Measurements from ENCODE around the gene IL6ST.
"Not testable (repeated sequence)": the region's sequence is repeated elsewhere in the genome, so short reads cannot be mapped to it uniquely, and the experiment has no call there.

Gene IL6ST

GRCh38 chr5:56003679-56004078 lies 8.9 kb upstream of the IL6ST start:
- no peak overlapping the region for H3K4me2 ChIP-seq (ENCODE audit: low read length)
- TF ChIP-seq CTCF (IDR thresholded peaks at IDR 0.05; ENCODE audit: low read length), result no peak
- TF ChIP-seq EZH2 (IDR thresholded peaks at IDR 0.05; ENCODE audit: borderline replicate concordance, low read length), result no peak
- H2AFZ ChIP-seq (ENCODE audit: low read length), result no peak overlapping the region
- no peaks in the 10 kb centered on the region for H3K27me3 ChIP-seq (ENCODE audit: insufficient read depth, low read length)
- H3K9ac ChIP-seq (ENCODE audit: low read length), result no peak overlapping the region
- H3K4me1 ChIP-seq (ENCODE audit: insufficient read depth, low read length, severe bottlenecking), result no peaks in the 10 kb centered on the region
- H3K4me3 ChIP-seq (ENCODE audit: low read depth, low read length, poor library complexity, severe bottlenecking), result no peak overlapping the region
- no peaks in the 10 kb centered on the region for H3K79me2 ChIP-seq (ENCODE audit: insufficient read depth, low read length)
- no peak overlapping the region for H3K27ac ChIP-seq (ENCODE audit: low read depth, low read length, poor library complexity, severe bottlenecking)
- no peaks in the 10 kb centered on the region for H4K20me1 ChIP-seq (ENCODE audit: insufficient read depth, low read length)
- H3K9me3 ChIP-seq (ENCODE audit: low read length), result 0 out of 2 replicates have a peak, but pooled peaks cover 3% of the 10 kb centered on the region
- no peaks in the 10 kb centered on the region for H3F3A ChIP-seq (ENCODE audit: insufficient read depth, low read length)
- no peaks in the 10 kb centered on the region for H3K36me3 ChIP-seq (ENCODE audit: insufficient read depth, low read length)
- no peaks in the 10 kb centered on the region for H3K9me2 ChIP-seq (ENCODE audit: low read depth, low read length)

- H3K4me1 ChIP-seq (ENCODE audit: insufficient read depth, low read length, severe bottlenecking), result no peaks in the 10 kb centered on the region
- no peak overlapping the region for H3K4me2 ChIP-seq (ENCODE audit: low read length)
- no peak overlapping the region for H3K27ac ChIP-seq (ENCODE audit: low read depth, low read length, poor library complexity, severe bottlenecking)
- no peaks in the 10 kb centered on the region for H3K79me2 ChIP-seq (ENCODE audit: insufficient read depth, low read length)
- H3K9me2 ChIP-seq (ENCODE audit: low read depth, low read length), result no peaks in the 10 kb centered on the region
- no peaks in the 10 kb centered on the region for H3K36me3 ChIP-seq (ENCODE audit: insufficient read depth, low read length)
- TF ChIP-seq EZH2 (IDR thresholded peaks at IDR 0.05; ENCODE audit: borderline replicate concordance, low read length), result no peak
- no peak for TF ChIP-seq CTCF (IDR thresholded peaks at IDR 0.05; ENCODE audit: low read length)
- no peaks in the 10 kb centered on the region for H3F3A ChIP-seq (ENCODE audit: insufficient read depth, low read length)
- no peak overlapping the region for H3K4me3 ChIP-seq (ENCODE audit: low read depth, low read length, poor library complexity, severe bottlenecking)
- no peaks in the 10 kb centered on the region for H4K20me1 ChIP-seq (ENCODE audit: insufficient read depth, low read length)
- H3K9ac ChIP-seq (ENCODE audit: low read length), result no peak overlapping the region
- no peaks in the 10 kb centered on the region for H3K27me3 ChIP-seq (ENCODE audit: insufficient read depth, low read length)
- no peak overlapping the region for H2AFZ ChIP-seq (ENCODE audit: low read length)
- H3K9me3 ChIP-seq (ENCODE audit: low read length), result 0 out of 2 replicates have a peak, but pooled peaks cover 3% of the 10 kb centered on the region
Measured at GRCh38 chr5:56003179-56003578, 8.4 kb upstream of the IL6ST start.

- H3F3A ChIP-seq (ENCODE audit: insufficient read depth, low read length), result no peaks in the 10 kb centered on the region
- no peak overlapping the region for H3K9ac ChIP-seq (ENCODE audit: low read length)
- H3K36me3 ChIP-seq (ENCODE audit: insufficient read depth, low read length), result no peaks in the 10 kb centered on the region
- no peak overlapping the region for H2AFZ ChIP-seq (ENCODE audit: low read length)
- H3K9me2 ChIP-seq (ENCODE audit: low read depth, low read length), result no peaks in the 10 kb centered on the region
- 0 out of 2 replicates have a peak, but pooled peaks cover 3% of the 10 kb centered on the region for H3K9me3 ChIP-seq (ENCODE audit: low read length)
- no peaks in the 10 kb centered on the region for H3K27me3 ChIP-seq (ENCODE audit: insufficient read depth, low read length)
- no peaks in the 10 kb centered on the region for H3K79me2 ChIP-seq (ENCODE audit: insufficient read depth, low read length)
- H3K27ac ChIP-seq (ENCODE audit: low read depth, low read length, poor library complexity, severe bottlenecking), result no peak overlapping the region
- no peaks in the 10 kb centered on the region for H4K20me1 ChIP-seq (ENCODE audit: insufficient read depth, low read length)
- H3K4me1 ChIP-seq (ENCODE audit: insufficient read depth, low read length, severe bottlenecking), result no peaks in the 10 kb centered on the region
- no peak overlapping the region for H3K4me2 ChIP-seq (ENCODE audit: low read length)
- H3K4me3 ChIP-seq (ENCODE audit: low read depth, low read length, poor library complexity, severe bottlenecking), result no peak overlapping the region
- TF ChIP-seq CTCF (IDR thresholded peaks at IDR 0.05; ENCODE audit: low read length), result no peak
- no peak for TF ChIP-seq EZH2 (IDR thresholded peaks at IDR 0.05; ENCODE audit: borderline replicate concordance, low read length)
Measured at GRCh38 chr5:56002303-56002702, 7.5 kb upstream of the IL6ST start.

GRCh38 chr5:56000221-56000620 lies 5.5 kb upstream of the IL6ST start:
- not testable (repeated sequence) for H3K4me3 ChIP-seq (ENCODE audit: low read depth, low read length, poor library complexity, severe bottlenecking); H3K79me2 ChIP-seq (ENCODE audit: insufficient read depth, low read length); H3K9me2 ChIP-seq (ENCODE audit: low read depth, low read length); H3K36me3 ChIP-seq (ENCODE audit: insufficient read depth, low read length); H3K9ac ChIP-seq (ENCODE audit: low read length); H3K27ac ChIP-seq (ENCODE audit: low read depth, low read length, poor library complexity, severe bottlenecking); H3K4me2 ChIP-seq (ENCODE audit: low read length); H4K20me1 ChIP-seq (ENCODE audit: insufficient read depth, low read length); H3K9me3 ChIP-seq (ENCODE audit: low read length); H3K27me3 ChIP-seq (ENCODE audit: insufficient read depth, low read length); H3F3A ChIP-seq (ENCODE audit: insufficient read depth, low read length); H3K4me1 ChIP-seq (ENCODE audit: insufficient read depth, low read length, severe bottlenecking); H2AFZ ChIP-seq (ENCODE audit: low read length)
